ENCODE results near the gene MT3.

The MT3 gene

DNA sequence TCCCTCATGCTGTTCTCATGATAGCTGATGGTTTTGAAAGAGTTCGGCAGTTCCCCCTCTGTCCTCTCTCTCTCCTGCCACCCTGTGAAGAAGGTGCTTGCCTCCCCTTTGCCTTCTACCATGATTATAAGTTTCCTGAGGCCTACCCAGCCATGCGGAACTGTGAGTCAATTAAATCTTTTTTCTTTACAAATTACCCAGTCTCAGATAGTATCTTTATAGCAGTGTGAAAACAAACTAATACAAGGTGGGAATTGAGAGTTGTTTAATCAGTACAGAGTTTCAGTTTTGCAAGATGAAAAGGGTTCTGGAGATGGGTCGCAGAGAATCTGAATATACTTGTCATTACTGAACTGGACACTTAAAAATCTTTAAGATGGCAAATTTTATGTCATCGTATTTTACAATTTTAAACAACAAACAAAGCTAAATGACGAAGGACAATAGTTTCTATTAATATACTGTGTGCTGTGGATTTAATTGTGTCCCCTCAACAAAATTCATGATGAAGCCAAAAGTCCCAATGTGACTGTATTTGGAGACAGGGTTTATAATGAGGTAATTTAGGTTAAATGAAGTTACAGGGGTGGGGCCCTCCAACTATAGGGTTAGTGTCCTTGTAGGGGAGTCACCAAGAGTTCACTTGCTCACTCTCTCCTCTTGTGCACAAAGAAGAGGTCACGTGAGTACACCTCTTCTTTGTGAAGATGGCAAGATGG is 4.4 kb downstream of the MT3 start:
- no peak for DNase-seq
- TF ChIP-seq POLR2A (IDR thresholded peaks at IDR 0.05; ENCODE audit: low read length) (no peak), GATA1 (IDR thresholded peaks at IDR 0.05; ENCODE audit: low read depth, low read length) (no peak)

DNA sequence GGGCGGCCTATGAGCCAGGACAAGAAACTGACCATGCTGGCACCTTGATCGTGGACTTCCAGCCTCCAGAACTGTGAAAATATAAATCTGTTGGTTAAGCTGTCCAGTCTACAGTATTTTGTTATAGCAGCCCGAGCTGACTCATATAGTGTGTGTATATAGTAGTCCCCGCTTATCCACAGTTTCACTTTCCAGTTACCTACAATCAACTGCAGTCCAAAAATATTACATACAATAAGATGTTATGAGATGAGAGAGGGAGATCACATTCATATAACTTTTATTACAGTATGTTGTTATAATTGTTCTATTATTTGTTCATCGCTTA is 4.9 kb downstream of the MT3 start:
- DNase-seq: no peak
- TF ChIP-seq GATA1 (IDR thresholded peaks at IDR 0.05; ENCODE audit: low read depth, low read length): no peak
- TF ChIP-seq POLR2A (IDR thresholded peaks at IDR 0.05; ENCODE audit: low read length): no peak

DNA sequence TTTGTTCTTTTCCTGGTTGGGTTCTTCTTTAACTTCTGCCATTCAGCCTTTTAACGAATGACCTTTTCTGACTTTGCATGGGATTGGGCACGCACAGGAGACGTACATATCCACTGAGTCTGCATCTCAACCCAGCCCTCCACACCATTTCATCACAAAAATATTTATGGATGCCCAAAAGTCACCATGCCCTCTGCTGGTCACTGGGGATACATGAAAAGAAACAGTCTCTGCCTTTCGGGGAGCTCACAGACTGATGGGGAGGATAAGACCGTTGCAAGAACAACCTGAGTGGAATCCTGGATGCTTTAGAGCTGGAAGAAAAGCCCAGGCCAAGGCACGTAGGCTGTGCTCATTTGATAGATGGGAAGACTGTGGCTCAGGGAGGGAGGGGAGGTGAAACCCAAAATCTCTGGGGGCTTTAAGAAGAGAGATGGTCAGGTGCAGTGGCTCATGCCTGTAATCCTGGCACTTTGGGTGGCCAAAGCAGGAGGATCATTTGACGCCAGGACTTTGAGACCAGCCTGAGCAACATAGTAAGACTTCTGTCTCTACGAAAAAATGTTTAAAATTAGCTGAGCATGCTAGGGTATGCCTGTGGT is 11.2 kb downstream of the MT3 start:
- DNase-seq: peak; percentile 48 to 58
- TF ChIP-seq POLR2A (IDR thresholded peaks at IDR 0.05; ENCODE audit: low read length) (no peak), GATA1 (IDR thresholded peaks at IDR 0.05; ENCODE audit: low read depth, low read length) (no peak)

DNA sequence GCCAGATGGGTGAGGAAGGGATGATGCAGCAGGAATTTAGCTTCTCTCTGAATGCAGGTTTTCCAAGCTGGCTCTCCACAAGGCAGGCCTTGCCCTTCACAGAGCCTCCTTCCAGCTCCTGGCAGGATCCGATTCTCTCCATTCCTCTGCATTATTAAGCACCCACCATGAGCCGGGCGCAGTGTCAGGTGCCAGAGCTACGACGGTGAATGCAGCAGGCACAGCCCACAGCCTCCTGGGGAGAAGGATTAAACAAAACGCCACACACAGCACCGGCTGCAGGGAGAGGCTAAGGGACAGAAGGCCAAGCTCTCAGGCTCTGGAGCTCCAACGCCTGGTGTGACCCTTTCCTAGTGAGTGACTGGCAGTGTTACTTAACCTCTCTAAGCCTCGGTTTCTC is 12.0 kb downstream of the MT3 start:
- no peak for TF ChIP-seq POLR2A (IDR thresholded peaks at IDR 0.05; ENCODE audit: low read length)
- TF ChIP-seq GATA1 (IDR thresholded peaks at IDR 0.05; ENCODE audit: low read depth, low read length): no peak
- no peak for DNase-seq

DNA sequence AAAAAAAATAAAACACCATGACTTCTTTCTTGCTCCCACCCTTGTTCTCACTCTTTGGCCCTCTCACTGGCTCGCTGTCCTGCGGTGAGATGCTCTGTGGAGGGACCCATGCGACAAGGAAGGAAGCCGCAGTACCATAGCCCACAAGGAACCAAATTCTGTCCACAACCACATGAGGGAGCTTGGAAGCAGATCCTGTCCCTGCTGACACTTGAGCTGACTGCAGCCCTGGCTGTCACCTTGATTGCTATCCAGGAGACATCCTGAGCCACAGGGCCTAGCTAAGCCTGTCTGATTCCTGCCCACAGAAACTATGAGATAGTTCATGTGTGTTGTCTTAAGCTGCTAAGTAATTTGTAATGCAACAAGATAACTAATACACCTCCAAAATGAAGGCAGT is 14.3 kb downstream of the MT3 start:
- peak; percentile 47 to 54 for DNase-seq
- TF ChIP-seq GATA1 (IDR thresholded peaks at IDR 0.05; ENCODE audit: low read depth, low read length) (no peak), POLR2A (IDR thresholded peaks at IDR 0.05; ENCODE audit: low read length) (no peak)

DNA sequence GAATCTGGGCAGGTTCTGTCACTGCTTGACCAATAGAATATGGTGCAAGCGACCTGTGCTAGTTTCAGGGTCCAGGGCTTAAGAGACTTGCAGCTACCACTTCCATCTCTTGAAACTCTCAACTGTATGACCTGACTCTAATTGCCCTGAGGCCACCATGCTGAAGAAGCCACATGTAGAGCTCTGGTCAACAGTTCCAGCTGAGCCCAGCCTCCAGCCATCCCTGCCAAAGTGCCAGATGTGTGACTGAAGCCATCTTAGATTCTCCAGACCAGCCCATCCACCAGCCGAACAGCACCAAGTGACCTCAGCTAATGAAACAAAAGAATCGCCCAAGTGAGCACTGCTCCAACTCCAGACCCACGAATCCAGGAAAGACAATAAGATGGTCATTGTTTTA is 15.6 kb downstream of the MT3 start:
- DNase-seq: no peak
- TF ChIP-seq GATA1 (IDR thresholded peaks at IDR 0.05; ENCODE audit: low read depth, low read length): no peak
- no peak for TF ChIP-seq POLR2A (IDR thresholded peaks at IDR 0.05; ENCODE audit: low read length)

DNA sequence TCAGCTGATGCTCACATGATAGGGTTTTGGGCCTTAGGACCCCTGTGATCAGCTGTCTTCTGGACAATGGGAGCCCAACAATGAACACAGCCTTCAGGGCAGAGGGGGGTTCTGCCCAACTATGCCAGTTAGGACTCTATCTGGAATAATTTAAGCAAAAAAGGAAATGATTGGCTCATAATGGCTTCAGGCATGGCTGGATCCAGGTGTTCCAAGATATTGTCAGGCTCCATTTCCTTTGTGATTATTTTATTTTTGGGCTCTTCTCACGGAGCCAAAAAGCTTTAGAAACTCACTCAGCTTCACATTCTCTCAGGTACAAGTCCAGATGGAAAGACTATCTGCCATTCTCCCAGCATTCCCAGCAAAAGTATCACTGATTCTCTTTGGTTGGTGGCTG is 16.1 kb downstream of the MT3 start:
- no peak for DNase-seq
- TF ChIP-seq GATA1 (IDR thresholded peaks at IDR 0.05; ENCODE audit: low read depth, low read length): no peak
- no peak for TF ChIP-seq POLR2A (IDR thresholded peaks at IDR 0.05; ENCODE audit: low read length)

DNA sequence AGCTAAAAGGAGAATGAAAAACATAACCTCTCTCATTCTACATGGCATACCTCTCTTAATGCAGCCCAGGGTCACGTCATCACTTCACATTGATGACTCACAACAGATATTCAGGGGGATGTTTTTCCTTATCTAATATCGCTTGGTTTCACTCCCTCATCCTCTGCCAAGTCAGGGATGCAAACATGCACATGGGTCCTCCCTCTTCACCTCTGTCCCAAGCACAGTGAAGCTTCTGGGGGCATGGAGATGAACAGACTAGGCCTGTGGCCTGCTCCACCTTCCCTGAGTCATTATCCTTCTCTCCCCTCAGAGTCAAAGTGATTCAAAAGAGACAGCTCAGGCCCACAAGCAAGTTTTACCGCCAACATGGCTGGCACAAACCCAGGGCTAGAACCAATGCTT is 16.7 kb downstream of the MT3 start:
- peak; percentile 27 to 52 for DNase-seq

DNA sequence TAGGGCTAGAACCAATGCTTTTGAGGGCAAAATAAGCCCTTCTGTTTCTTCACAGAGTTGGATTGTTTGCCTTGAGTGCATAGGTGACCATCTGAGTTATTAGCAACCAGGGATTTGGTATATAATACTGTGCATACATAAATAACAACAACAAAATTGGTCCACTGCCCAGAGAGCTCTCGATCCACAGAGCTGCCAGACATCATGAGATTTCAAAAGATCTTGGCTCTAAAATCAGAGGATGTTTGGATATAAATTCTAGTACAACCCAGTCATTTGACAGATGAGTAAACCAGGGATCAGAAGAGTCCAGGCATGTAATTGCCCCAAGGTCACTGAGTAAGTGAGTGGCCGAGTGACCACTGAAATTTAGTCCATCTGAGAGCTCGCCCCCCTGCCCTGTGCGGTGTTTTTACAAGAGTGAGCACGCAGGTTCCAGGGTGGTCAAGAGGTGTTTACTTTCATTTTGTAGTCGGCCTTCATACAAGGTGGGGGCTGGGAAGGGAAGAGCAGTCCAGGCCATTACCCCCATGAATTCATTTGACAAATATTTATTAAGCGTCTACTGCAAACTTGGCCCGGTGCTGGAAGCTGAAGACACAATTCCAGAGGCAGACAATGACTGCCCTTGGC is 17.3 kb downstream of the MT3 start:
- TF ChIP-seq POLR2A (IDR thresholded peaks at IDR 0.05; ENCODE audit: low read length) (no peak), GATA1 (IDR thresholded peaks at IDR 0.05; ENCODE audit: low read depth, low read length) (no peak)
- no peak for DNase-seq

More for the DNA sequence above, 16.7 kb downstream of the MT3 start:
- TF ChIP-seq POLR2A (IDR thresholded peaks at IDR 0.05; ENCODE audit: low read length) (no peak), GATA1 (IDR thresholded peaks at IDR 0.05; ENCODE audit: low read depth, low read length) (no peak)

DNA sequence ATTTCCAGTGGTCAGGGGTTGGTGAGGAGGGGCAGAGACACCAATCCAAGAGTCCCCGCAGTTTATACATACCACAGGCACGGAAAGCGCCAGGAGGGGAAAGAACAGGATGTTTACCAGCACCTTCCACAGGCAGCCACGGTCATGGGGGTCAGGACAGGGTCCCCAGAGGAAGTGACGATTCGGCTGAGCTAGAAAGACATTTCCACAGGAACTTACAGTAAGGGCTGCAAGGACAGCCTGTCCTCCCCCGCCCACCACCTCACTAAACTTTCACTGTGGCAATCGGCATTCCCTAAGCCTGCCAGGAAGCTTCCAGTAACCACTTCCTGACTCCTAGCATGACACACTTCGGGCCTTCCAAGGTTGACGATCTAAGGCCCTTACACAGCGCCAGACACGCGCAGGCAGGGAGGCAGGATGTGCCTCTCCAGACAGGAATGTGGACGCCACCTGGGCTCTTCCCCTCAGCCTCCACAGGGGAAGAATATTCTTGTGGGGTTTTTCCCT is 17.8 kb downstream of the MT3 start:
- TF ChIP-seq POLR2A (IDR thresholded peaks at IDR 0.05; ENCODE audit: low read length) (no peak), GATA1 (IDR thresholded peaks at IDR 0.05; ENCODE audit: low read depth, low read length) (no peak)
- no peak for DNase-seq

DNA sequence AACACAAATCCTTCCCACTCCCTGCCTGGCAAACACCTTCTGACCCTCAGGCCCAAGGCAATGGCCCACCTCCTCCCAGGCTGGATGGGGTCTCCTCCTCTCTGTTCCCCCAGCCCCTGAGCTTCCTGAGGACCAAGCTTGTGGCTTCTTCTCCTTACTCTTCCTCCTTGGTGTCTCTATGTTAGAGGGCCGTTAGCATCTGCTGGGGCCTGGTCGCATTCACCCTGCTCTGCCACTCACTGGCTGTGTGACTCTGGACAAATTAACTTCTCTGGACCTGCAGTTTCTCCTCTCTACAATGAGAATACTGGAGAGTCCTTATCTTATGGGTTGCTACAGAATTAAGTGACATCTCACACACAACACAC is 18.3 kb downstream of the MT3 start:
- DNase-seq: no peak
- TF ChIP-seq POLR2A (IDR thresholded peaks at IDR 0.05; ENCODE audit: low read length): no peak
- no peak for TF ChIP-seq GATA1 (IDR thresholded peaks at IDR 0.05; ENCODE audit: low read depth, low read length)

DNA sequence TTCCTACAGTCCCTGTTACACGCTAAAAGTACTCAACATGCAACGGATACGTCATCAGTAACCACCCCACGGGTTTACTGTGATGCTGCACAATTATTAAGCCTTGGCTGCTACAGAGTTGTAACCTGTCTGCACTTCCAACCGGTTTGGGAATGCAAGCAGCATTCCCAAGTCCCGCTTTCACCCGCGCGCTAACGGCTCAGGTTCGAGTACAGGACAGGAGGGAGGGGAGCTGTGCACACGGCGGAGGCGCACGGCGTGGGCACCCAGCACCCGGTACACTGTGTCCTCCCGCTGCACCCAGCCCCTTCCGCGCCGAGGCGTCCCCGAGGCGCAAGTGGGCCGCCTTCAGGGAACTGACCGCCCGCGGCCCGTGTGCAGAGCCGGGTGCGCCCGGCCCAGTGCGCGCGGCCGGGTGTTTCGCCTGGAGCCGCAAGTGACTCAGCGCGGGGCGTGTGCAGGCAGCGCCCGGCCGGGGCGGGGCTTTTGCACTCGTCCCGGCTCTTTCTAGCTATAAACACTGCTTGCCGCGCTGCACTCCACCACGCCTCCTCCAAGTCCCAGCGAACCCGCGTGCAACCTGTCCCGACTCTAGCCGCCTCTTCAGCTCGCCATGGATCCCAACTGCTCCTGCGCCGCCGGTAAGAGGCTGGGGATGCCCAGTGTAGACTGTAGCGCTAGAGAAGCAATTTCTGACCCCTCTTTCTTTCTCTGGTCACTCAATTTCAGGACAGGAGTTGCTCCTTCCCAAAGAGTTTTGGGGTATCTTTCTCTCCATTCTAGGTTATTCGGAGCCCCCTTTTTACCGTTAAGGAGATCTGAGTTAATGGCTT is 18.9 kb downstream of the MT3 start, which contains the start of gene MT2A:
MT2A (plus strand) TSS at position 542 of the 833 bp plus-strand sequence; CDS start at position 614, 72 bp downstream.
- DNase-seq: peak; percentile 97
- TF ChIP-seq POLR2A (IDR thresholded peaks at IDR 0.05; ENCODE audit: low read length) (peak; percentile 41), GATA1 (IDR thresholded peaks at IDR 0.05; ENCODE audit: low read depth, low read length) (no peak)

DNA sequence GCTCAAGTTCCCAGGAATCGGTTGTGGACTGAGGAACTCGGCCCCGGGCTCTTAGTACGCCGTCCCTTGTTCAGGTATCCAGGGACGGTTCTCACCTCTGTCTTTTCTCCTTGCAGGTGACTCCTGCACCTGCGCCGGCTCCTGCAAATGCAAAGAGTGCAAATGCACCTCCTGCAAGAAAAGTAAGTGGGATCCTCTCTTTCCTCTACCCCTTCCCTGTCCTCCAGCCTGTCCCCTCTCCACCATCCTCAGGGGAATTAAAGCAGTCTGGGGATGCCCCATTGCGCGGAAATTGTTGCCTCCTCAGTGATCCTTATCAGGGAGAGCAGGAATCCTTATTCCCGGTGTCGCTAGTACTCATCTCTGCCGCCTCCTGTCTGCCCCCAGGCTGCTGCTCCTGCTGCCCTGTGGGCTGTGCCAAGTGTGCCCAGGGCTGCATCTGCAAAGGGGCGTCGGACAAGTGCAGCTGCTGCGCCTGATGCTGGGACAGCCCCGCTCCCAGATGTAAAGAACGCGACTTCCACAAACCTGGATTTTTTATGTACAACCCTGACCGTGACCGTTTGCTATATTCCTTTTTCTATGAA is 19.6 kb downstream of the MT3 start:
- TF ChIP-seq POLR2A (IDR thresholded peaks at IDR 0.05; ENCODE audit: low read length): no peak
- TF ChIP-seq GATA1 (IDR thresholded peaks at IDR 0.05; ENCODE audit: low read depth, low read length): no peak
- DNase-seq: peak in 1 of 2 experiments; percentile 45
